Calu3 (cell line): ENCODE data around the gene DNAJB5. TPM values are rescaled to one million over a fixed set of nuclear protein-coding genes. Genes with fewer than 3 reads are reported as not detected.

Experiments
- BruUV-seq: library from RNA; stranded (reverse); fragments of 400-500 nt; replicated peaks from 2 replicates; lab custom pipeline; 2021; lab: Mats Ljungman, UMichigan
- CTCF ChIA-PET: fragments of 300-600 bp; sonication (Branson Sonifier 250); formaldehyde crosslinking; loops from one replicate; lab custom pipeline; 2022; ENCODE audit warnings: antibody characterized with exemption; lab: Charles Lee
- DNase-seq: peaks from one replicate; pipeline ENCODE4 v3.0.0; 2022
- H3K27ac Mint-ChIP-seq: one replicate; pipeline ENCODE4 v1.8.0; 2022; ENCODE audit warnings: mixed read lengths; ENCODE audit not compliant: unreplicated experiment
- H3K27me3 Mint-ChIP-seq: one replicate; pipeline ENCODE4 v1.8.0; 2022; ENCODE audit warnings: mixed read lengths; ENCODE audit not compliant: unreplicated experiment
- H3K36me3 Mint-ChIP-seq: one replicate; pipeline ENCODE4 v1.8.0; 2022; ENCODE audit warnings: mild to moderate bottlenecking, moderate library complexity, mixed read lengths; ENCODE audit not compliant: insufficient read depth, unreplicated experiment
- H3K4me1 Mint-ChIP-seq: one replicate; pipeline ENCODE4 v1.8.0; 2022; ENCODE audit warnings: mild to moderate bottlenecking, low read depth, mixed read lengths; ENCODE audit not compliant: unreplicated experiment
- H3K4me3 Mint-ChIP-seq: one replicate; pipeline ENCODE4 v1.8.0; 2022; ENCODE audit warnings: mild to moderate bottlenecking, low read depth, moderate library complexity, mixed read lengths; ENCODE audit not compliant: unreplicated experiment
- H3K9me3 Mint-ChIP-seq: one replicate; pipeline ENCODE4 v1.8.0; 2022; ENCODE audit warnings: low read depth, mixed read lengths; ENCODE audit not compliant: unreplicated experiment
- CTCF ChIP-seq: fragments of 200-600 bp; IDR thresholded peaks from one replicate; pipeline ENCODE4 v1.8.0; 2022; ENCODE audit warnings: antibody characterized with exemption; ENCODE audit not compliant: unreplicated experiment
- intact Hi-C: fragments of 100-400 bp; cut with micrococcal nuclease; formaldehyde crosslinking; loops from one replicate; pipeline ENCODE4 v1.10.0; 2022; ENCODE audit not compliant: unreplicated experiment
- total RNA-seq: library from RNA; stranded (reverse); gene quantifications from 2 replicates; pipeline ENCODE4 v1.2.3, GENCODE V29; 2022

The DNAJB5 gene
- total RNA-seq, 1 experiment from 2014 or later, result 3.1 TPM

- Mint-ChIP-seq H3K27me3 (no peaks in the 10 kb centered on the region), H3K9me3 (no peaks in the 10 kb centered on the region), H3K4me3 (no peak overlapping the region), H3K4me1 (peaks cover 10% of the 10 kb centered on the region), H3K27ac (no peak overlapping the region), H3K36me3 (peaks cover 16% of the 10 kb centered on the region)
- intact Hi-C loops, result no loop called here
- BruUV-seq, result no TSS peak
- no peak for TF ChIP-seq CTCF
- CTCF ChIA-PET, result interaction anchor here (0.6 kb wide), 1 partner anchor 607 kb away, joined by 3 read pairs; no protein-coding TSS in a partner anchor
- no peak for DNase-seq
Measured at GRCh38 chr9:35029241-35029640, 39.7 kb downstream of the DNAJB5 start.

DNA sequence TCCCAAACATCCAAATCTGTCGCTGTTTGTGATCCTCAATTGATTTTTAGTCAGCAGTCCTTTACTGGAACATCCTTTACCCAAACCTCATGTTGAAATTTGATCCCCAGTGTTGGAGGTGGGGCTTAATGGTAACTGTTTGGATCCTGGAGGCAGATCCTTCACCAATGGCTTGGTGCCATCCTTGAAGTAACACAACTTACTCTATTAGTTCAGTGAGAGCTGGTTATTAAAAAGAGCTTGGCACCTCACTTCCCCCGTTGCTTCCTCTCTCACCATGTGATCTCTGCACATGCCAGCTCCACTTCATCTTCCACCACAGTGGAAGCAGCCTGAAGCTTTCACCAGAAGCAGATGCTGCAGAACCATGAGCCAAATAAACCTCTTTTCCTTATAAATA, 40.3 kb downstream of the DNAJB5 start:
- no peak for DNase-seq
- H3K9me3 Mint-ChIP-seq, result no peaks in the 10 kb centered on the region
- H3K4me1 Mint-ChIP-seq, result peaks cover 10% of the 10 kb centered on the region
- peaks cover 16% of the 10 kb centered on the region for H3K36me3 Mint-ChIP-seq
- H3K27ac Mint-ChIP-seq, result no peak overlapping the region
- TF ChIP-seq CTCF, result no peak
- CTCF ChIA-PET, result no interaction called here
- no peaks in the 10 kb centered on the region for H3K27me3 Mint-ChIP-seq
- intact Hi-C loops, result no loop called here
- no TSS peak for BruUV-seq
- H3K4me3 Mint-ChIP-seq, result no peak overlapping the region

DNA sequence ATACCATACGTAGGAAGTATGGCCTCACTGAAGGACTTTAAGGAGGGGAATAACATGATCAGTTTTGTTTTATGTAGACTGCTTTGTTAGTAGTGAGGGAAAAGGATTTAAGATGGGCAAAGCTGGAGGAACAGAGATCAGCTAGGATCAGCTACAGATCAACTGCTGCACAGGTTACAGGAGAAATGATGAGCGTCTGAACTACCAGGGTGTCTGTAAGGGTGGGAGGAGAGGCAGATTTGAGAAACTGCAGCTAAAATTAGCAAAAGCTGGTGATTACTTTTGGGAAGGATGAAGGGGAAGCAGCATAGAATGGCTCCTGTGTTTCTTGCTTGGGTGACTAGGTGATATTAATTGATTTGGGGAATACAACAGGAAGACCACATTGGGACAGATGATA, 43.6 kb downstream of the DNAJB5 start:
- no peak overlapping the region for H3K4me3 Mint-ChIP-seq
- CTCF ChIA-PET, result no interaction called here
- no peak for TF ChIP-seq CTCF
- H3K27ac Mint-ChIP-seq, result no peak overlapping the region
- no TSS peak for BruUV-seq
- DNase-seq, result no peak
- intact Hi-C loops, result no loop called here
- H3K36me3 Mint-ChIP-seq, result peaks cover 16% of the 10 kb centered on the region
- no peaks in the 10 kb centered on the region for H3K4me1 Mint-ChIP-seq
- H3K27me3 Mint-ChIP-seq, result no peaks in the 10 kb centered on the region
- no peaks in the 10 kb centered on the region for H3K9me3 Mint-ChIP-seq

GRCh38 chr9:35035851-35036701, 46.5 kb downstream of the DNAJB5 start:
- Mint-ChIP-seq H3K36me3 (peaks cover 16% of the 10 kb centered on the region), H3K27ac (no peak overlapping the region), H3K27me3 (no peaks in the 10 kb centered on the region), H3K4me1 (no peaks in the 10 kb centered on the region), H3K9me3 (no peaks in the 10 kb centered on the region), H3K4me3 (no peak overlapping the region)
- CTCF ChIA-PET, result no interaction called here
- intact Hi-C loops, result no loop called here
- BruUV-seq, result no TSS peak
- TF ChIP-seq CTCF, result no peak
- DNase-seq, result no peak
